Measurements from ENCODE around the gene CXXC5. TPM values are rescaled to one million over a fixed set of nuclear protein-coding genes. Genes with fewer than 3 reads are reported as not detected.

CXXC5 gene
- polyA plus RNA-seq, 10 donors, result 64.9 to 86.7 (median 77.1) TPM

DNA sequence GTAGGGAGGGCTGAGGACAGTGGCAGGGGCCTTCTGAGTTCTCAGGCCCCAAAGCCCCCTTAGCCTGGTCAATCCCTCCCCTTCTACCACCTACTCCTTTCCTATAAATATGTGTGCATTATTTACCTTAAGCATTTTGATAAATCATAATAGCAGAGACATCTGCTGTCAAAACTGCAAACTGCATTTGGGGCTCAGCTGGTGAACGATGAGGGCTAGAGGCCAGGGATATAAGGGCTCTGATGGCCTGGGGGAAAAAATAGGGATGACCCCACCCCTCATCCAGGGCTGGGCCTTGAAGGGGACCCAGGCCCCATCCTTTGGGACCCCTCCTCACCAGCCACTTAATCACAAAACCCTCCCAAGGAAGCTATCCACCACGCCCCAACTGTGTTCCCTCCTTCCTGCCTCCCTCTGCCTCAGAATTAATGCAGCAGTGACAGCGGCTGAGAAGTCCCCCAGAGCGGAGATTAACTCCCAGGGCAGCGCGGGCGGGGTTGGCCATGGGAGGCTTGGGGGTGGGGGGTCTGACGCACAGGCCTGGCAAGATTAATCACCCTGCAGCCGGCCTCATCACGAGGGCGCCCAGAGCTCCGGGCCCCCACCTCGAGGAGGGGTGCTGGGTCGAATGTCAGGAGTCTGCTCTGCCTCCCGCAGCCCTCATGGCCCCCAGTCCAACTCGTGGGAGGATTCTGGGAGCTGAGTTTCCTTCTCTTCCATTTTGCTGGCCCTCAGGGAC is 42.1 kb downstream of the CXXC5 start:
- peak in 2 of 3 donors; percentile 57 to 82 for DNase-seq

DNA sequence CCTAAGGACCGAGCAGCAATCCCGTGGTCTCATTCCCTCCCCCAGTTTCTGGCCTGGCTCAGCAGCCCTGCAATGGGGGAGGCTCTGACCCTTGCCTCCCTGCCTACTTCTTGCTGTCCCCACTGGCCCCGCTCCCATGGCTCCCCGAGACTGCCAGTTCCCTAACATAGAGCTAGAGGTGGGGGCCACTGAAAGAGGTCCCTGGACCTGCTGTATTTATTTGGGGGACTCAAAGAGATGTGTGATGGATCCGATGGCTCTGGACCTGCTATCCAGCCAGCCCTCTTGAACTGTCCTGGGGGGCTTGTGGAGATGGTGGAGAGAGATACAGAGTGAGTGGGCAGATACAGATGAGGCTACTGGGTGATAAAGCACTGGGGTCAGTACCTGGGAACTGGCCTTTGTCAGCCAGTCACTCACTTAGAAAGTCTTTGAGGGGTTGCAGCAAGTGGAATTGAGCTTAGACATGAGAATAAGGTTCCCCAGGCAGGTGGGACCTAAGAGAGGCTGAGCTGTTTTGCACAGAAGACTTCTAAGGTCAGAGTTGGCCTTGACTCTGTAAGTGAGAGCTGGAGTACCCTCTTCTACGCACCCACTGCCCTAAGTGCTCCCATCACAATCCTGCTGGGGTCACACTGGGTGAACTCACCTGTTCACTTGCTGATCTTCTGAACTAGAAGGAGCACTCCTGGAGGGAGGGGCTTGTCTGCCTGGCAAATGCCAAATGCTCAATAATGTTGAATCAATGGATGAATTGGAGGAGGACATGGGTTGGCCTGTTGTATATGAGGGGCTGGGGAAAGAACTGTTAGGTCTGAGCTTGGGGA is 42.9 kb downstream of the CXXC5 start:
- no peak for DNase-seq

GRCh38 chr5:139692148-139692547 is 44.0 kb downstream of the CXXC5 start:
- no peak for DNase-seq

DNA sequence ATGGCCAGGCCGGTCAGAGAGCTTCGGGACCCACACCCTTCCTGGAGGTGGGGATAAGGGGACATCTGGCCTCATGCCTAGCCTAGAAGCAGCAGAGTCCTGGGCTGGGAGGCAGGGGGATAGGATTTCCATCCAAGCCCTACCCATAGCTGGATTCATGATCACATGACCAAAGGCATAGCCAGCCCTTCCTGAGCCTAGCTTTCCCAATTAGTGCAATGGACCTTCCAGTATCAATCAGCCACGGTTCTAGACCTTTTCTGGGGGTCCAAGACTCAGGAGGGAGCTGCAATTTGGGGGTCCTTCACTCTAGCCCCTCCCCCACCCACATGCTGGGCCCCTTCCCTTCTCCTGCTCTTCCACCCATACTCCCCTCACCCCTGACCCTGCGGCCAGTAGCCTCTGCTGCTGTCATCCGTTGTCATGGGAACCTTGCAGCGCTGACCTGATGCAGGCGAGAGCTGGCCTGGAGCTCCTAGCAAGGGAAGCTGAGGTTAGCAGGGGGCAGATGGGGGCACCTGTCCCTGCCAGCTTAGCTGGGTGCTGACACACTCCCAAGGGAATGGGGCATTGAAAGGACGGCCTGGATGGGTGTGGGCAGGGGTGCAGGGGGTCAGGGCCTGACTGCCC is 44.6 kb downstream of the CXXC5 start:
- DNase-seq, result peak in 1 of 3 donors; percentile 65

GRCh38 chr5:139693676-139694364 is 45.7 kb downstream of the CXXC5 start:
- DNase-seq, result no peak

DNA sequence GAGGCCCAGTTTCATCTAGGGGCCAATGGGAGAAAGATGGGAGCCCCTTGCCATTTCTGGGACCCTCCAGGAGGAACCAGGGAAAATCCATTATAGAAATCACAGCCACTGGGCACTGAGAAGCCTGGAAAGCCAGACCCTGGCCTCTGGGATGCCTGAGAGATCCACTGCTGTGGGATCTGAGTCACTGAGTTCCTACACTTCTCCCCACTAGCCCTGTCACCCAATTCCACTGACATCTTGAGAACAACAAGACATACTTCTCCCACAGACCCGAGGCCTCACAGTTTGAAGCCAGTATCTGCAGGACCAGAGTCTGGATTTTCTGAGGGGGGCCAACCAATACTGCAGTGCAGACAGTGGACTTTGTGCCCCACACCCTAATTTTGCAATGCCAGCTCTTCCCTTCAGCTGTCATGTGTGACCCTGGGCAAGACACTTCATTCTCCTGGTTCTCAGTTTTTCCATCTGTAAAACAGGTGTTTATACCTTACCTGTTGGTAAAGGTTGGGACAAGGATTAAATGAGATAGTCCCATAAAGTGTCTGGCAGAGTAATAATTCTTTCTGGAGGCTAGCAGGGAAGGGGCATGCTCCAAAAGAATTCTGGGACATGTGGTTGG is 46.5 kb downstream of the CXXC5 start:
- no peak for DNase-seq

- no peak for DNase-seq
Observed at GRCh38 chr5:139695178-139695573, 47.0 kb downstream of the CXXC5 start.

DNA sequence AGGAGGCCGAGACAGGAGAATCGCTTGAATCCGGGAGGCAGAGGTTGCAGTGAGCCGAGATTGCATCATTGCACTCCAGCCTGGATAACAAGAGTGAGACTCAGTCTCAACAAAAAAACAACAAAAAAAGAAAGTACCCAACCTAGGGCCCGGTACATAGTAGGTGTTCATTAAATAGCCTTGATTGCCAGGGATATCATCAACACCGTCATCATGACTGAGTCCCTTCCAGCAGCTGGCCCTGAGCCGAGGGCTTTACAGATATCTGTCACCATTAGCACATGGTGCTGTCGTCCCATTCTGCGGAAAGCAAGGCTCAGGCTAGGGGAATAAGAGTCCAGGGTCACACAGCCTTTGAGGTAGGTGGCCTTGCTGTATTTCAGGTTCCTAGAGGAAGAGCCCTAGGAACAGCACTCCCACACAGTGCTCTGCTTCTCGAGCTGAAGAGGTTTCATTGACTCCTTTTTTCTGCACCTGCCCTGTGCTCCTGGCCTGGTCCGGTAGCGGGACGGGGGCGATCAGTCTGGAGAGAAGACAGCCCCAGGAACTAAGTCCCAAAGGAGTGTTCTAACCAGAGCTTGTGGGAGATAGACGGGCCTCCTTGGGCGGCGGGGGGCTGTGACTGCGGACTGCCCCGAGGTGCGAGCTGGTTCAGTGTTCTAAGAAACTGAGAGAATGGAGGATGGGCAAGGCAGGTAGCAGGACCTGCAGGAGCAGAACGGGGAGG is 48.2 kb downstream of the CXXC5 start:
- no peak for DNase-seq

- DNase-seq, result peak; percentile 89 to 96 (median 90)
Observed at GRCh38 chr5:139696894-139697658, 48.9 kb downstream of the CXXC5 start.

- DNase-seq, result peak; percentile 87 to 95 (median 90)
Observed at GRCh38 chr5:139698490-139699146, 50.5 kb downstream of the CXXC5 start.

DNA sequence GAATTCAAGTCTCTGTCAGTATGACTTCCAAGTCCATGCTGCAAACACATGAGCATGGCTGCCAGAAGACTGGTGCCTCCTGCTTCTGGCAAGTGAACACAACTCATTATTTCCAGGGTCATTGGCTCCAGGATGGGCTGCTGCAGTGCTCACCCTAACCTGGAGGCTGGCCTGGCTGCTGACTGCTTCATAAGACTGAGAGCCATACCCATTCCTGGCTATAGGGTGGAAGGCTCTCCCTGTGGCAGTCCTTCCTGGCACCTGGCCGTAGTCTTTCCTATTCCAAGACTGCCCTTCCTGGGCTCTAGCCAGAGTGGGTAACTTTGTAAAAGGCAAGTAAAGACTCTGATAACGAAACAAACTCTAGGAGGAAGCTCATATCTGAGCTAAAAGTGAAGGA is 51.2 kb downstream of the CXXC5 start:
- DNase-seq, result no peak

DNA sequence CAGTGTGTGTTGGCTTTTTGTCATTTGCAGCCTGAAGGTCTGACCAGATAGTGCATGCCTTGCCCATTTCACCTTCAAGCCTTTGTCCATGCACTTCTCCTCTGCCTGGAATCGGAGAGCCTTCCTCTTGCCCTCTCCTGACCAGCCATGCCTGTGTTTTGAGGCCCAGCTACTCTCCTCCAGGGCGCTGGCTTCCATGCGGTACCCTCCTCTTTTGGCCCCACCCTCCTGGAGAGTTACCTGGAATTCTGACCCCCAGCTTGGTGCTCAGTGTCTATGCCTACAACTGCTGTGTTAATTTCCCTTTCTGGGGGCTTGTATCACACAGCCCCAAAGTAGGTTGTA is 52.5 kb downstream of the CXXC5 start:
- no peak for DNase-seq

- peak in 1 of 3 donors; percentile 38 for DNase-seq
Observed at GRCh38 chr5:139701056-139701741, 53.0 kb downstream of the CXXC5 start.

DNA sequence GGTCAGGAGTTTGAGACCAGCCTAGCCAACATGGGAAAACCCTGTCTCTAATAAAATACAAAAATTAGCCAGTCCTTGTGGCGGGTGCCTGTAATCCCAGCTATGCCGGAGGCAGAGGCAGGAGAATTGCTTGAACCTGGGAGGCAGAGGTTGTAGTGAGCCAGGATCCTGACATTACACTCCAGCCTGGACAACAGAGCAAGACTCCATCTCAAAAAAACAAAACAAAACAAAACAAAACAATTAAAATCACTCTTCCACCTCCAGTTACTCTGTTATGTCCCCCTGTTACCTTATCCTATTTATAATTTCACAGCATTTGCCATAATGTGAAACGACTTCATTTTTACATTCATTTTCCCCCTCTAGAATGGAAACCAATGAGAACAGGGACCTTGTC is 54.4 kb downstream of the CXXC5 start:
- DNase-seq, result peak in 1 of 3 donors; percentile 1

- no peak for DNase-seq
Observed at GRCh38 chr5:139704748-139705147, 56.6 kb downstream of the CXXC5 start.

- DNase-seq, result peak in 1 of 3 donors; percentile 6
Observed at GRCh38 chr5:139705191-139705590, 57.0 kb downstream of the CXXC5 start.

DNA sequence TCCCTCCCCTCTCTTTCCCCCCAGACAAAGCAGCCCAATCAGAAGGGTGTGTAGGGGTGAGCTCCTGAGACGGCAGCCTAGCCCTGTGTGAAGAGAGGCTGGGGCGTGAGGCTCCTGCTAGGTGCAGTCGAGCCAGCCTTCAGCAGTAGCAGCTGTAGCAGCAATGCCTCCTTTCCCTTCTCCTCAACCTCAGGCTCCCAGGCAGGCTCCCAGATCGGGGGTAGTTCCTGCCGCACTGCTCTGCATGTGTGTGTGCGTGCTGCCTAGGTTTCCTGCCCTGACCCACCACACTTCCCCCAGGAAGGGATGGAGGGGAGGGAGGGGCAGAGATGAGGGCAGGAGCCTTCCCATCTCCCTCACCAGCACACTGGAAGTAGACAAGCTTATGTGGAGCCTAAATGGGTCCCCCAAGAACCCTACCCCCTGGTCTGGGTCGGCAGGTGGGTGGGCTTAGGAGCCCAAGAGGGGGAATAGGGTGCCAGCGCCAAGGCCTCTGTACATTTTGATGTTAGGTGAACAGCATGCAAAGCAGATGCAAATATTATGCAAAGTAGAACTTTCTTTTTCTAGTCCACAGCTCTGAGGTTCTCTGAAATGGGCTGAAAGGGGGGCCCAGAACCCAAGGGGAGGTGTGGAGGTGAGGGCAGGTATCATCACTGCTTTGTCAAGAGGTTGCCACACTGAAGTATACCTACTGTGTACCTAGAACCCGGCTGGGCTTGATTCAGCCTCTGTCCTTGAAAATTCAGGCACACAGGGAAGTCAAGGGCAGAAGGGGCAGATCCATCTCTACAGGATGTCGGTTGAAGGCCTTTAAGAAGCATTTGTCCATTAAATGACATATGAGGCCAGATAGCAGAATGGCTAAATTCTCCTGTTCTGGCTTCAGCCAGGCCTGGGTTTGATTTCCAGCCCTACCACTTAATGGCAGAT is 57.8 kb downstream of the CXXC5 start:
- peak in 1 of 3 donors; percentile 7 for DNase-seq
